Activated CD8-positive, alpha-beta memory T cell treated with anti-CD3 and anti-CD28 coated beads for 1 hour (primary cell): Measurements from ENCODE around the gene WASHC3.
A peak's percentile ranks its signal among the peaks of the same experiment; 100 is the strongest.
"Not testable (repeated sequence)": the region's sequence is repeated elsewhere in the genome, so short reads cannot be mapped to it uniquely, and the experiment has no call there.

Experiments
- DNase-seq, 2 donors: peaks; one replicate each; pipeline ENCODE4 v3.0.0-alpha.2; 2020; ENCODE audit warnings: low read depth in 1 of 2; ENCODE audit errors: extremely low read depth in 1 of 2

Gene WASHC3

GRCh38 chr12:102061560-102062418 is at the start of gene WASHC3:
Gene WASHC3 (minus strand): TSS chr12:102061991. CDS start chr12:102061962, 29 bp downstream.
- peak; percentile 91 for DNase-seq

GRCh38 chr12:102110782-102111181 is 49.0 kb upstream of the WASHC3 start:
- DNase-seq = no peak

DNA sequence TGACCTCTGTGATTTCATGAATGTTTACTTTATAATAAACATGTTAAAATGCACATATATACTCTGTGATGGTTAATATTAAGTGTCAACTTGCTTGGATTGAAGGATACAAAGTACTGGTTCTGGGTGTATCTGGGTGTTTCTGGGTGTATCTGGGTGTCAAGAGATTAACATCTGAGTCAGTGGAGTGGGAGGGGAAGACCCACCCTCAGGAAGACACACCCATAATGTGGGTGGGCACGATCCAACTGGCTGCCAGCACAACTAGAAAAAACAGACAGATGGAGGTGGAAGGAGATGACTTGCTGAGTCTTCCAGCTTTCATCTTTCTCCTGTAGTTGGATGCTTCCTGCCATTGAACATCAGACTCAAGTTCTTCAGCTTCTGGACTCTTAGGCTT is 46.2 kb upstream of the WASHC3 start:
- no peak for DNase-seq

- no peak for DNase-seq
Measured at GRCh38 chr12:102106905-102107304, 45.1 kb upstream of the WASHC3 start.

DNA sequence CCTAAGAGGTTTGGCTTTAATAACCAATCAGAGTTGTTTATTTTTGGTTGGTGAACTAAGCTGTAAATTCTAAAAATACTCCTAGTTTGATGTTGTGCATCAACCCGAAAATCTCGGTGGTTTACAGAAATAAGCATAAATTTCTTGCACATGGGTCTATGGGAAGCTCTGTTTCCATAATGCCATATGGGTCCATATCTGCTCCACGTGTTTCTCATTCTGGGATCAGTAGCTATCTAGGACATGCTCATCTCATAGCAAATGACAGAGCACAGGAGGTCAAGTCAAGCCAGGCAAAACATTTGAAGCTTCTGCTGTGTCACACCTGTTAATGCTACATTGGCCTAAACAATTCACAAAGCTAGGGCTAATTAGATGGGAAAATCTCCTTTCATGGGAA is 35.1 kb upstream of the WASHC3 start:
- DNase-seq = no peak

- no peak for DNase-seq
Measured at GRCh38 chr12:102095677-102096263, 34.0 kb upstream of the WASHC3 start.

- no peak for DNase-seq
Measured at GRCh38 chr12:102093319-102093718, 31.5 kb upstream of the WASHC3 start.

DNA sequence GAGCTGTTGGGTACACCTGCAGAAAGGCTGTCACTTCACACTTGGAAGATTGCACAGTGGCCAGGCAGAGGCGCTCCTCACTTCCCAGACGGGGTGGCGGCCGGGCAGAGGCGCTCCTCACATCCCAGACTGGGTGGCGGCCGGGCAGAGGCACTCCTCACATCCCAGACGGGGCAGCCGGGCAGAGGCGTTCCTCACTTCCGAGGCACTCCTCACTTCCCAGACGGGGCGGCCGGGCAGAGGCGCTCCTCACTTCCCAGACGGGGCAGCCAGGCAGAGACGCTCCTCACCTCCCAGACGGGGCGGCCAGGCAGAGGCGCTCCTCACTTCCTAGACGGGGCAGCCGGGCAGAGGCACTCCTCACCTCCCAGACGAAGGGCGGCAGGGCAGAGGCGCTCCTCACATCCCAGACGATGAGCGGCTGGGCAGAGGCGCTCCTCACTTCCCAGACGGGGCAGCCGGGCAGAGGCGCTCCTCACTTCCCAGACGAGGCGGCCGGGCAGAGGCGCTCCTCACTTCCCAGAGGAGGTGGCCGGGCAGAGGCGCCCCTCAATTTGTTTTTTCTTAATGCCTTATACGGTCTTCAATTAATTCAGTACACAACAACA is 27.5 kb upstream of the WASHC3 start:
- not testable (repeated sequence) for DNase-seq

- DNase-seq = no peak
Measured at GRCh38 chr12:102080842-102081241, 19.1 kb upstream of the WASHC3 start.

DNA sequence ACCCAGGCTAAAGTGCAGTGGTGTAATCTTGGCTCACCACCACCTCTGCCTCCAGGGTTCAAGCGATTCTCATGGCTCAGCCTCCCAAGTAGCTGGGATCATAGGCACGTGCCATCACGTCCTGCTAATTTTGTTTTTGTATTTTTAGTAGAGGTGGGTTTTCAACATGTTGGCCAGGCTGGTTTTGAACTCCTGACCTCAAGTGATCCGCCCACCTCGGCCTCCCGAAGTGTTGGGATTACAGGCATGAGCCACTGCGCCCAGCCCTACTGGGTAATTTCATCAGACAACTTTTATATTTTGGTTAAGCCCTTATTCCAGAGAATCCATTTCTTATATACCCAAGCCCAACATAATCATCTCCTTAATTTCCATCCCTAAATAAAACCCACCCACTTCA is 10.3 kb upstream of the WASHC3 start:
- not testable (repeated sequence) for DNase-seq

DNA sequence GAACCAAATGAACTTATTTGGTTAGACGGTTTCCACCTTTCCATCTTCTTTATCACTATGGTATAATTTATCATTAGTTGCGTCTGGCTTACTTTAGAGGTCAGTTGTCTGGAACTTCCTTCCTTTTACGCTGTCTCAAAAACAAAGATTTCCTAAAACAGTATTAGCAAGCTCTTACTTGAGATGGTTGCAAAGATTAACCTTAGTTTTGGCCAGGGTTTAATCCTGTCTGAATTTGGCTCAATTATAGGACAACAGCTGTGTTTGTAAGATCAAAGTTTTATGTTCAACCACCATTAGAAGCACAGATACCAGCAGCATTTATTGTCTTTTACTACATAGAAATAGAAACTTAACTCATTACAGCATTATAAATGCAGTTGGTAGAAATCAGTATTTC is 7.9 kb upstream of the WASHC3 start:
- DNase-seq = no peak

DNA sequence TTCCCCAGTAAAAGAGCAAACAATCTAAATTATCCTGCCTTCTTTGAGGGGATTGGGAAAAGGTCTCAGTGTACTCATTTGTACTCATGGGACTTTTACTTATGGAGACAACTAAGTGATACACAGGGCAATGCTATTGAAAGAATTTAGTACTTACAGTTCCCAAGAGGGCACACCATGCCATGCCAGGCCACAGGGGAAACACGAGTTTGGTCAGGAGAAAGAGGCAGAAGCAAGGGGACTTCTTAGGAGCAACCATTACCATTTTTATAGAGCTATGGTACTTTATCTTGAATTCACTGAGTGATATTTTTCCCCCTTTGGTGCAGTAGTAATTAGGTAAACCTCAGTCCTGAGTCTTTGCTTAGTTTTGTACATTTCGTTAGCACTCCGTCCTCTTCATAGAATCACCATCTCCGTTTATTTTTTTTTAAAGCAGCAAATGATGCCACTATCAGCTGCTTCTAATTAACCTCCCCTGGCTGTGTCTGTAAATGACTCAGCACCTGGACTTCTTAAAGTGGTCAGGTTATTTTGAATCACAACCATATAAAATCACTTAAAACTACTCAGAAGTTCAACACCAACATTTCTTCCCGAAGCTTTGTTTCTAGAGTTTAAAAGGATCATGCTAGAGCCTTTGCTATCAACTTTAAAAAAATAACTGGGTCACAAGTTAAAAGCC is 5.9 kb upstream of the WASHC3 start:
- DNase-seq = no peak

DNA sequence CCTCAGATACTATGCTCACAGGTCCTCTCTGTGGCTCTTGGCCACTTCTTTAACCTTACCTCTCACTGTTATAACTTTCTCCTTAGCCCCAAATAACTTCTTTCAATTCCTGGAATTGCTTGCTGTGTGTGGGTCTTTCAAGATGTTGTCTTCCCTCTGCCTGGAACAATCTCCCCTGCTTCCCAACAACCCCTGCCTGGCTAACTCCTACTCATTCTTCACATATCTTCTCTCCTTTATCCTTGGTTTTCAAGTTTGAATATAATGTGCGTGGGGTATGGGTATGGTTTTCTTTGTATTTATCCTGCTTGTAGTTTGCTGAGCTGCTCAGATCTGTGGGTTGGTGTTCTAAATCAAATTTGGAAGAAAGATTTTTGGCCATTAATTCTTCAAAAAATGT is 2.7 kb upstream of the WASHC3 start:
- DNase-seq = no peak

DNA sequence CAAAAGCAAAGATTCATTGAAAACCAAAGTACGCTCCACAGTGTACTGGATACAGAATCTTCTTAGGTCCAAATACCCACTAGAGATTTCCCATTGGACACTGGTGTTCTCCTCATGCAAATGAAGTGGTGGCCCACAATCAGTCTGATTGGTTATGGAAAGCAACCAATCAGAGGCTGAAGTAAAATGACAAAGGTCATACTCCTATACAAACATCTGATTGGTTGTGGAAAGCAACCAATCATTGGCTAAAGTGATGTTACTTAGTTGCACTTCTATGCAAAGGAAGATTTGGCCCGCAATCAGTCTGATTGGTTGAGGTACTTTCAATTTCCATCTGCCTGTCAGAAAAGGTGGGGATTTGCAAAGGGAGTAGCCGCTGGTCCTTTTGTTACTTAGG is 1.3 kb upstream of the WASHC3 start:
- DNase-seq = no peak

GRCh38 chr12:102062419-102062806 is 622 bp upstream of the WASHC3 start:
- DNase-seq = no peak

DNA sequence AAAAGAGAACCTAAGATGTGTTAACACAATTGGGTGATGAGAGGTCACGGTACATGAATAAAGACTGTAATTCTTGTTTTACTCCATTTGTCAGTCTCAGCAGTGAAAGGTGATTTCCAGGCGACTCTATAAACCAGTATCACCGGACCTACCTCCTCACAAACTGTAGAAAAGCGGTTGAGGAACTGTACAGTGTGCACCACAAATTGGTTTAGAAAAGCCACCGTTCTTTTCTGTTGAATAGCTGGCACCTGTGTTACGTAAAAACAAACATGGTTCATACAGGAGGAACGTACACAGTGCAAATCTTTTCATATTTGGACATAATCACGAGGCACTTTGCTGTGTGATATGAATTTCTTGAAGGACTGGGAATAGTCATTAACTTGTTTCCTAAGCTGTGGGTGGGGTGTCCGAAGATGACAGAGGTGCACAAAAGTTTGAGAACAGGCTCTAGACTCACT is 663 bp downstream of the WASHC3 start:
- no peak for DNase-seq

- no peak for DNase-seq
Measured at GRCh38 chr12:102059343-102059742, 2.4 kb downstream of the WASHC3 start.

DNA sequence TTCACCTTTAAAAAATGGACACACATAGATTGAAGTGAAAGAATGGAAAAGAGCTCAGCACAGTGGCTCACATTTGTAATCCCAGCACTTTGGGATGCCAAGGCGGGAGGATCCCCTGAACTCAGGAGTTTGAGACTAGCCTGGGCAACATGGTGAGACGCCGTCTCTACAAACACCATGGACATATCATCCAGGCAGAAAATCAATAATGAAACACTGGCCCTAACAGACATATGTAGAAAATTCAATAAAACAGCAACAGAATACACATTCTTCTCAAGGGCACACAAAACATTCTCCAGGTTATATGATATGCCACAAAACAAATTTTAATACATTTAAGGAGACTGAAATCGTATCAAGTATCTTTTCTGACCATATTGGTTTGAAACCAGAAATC is 7.4 kb downstream of the WASHC3 start:
- DNase-seq = no peak

GRCh38 chr12:102053062-102053349 is 8.8 kb downstream of the WASHC3 start:
- no peak for DNase-seq

DNA sequence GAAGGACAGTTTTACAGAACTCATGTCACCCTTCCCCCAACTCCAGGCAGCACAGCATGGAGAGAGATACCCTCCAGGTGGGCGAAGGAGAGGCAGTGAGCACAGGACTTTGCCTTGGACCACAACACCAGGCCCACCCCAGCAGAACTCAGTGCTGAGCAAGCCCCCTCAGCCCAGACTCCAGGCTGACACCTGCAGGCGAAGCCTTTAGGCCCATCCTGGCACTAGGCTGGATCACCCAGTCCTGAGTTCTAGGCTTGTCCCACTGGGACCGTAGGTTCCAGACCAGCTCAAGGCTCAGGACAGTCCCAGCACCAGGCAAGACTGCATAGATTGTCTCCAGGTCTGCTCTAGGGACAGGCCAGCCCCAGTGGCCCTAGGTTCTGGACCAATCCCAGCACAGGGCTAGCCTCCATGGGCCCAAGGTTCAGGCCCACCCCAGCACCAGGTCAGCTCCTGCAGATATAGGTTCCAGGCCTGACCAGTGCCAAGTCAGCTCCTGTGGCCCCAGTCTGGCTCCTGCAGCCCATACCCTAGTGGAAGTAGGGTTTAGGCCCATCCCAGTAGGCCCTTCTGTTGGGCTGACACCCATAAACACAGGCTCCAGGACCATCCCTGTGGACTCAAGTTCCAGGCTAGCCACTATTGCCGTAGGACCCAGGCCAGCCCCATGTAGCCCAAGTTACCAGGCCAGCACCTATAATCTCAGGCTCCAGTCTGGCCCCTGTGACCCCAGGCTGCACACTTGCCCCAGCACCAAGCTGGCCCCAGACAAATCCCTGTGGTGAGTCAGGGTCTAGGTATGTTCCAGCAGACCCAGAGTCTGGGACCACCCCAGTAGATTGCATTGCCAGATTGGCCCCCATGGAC is 9.4 kb downstream of the WASHC3 start:
- no peak for DNase-seq
